Astrocyte (in vitro differentiated cells and primary cell): ENCODE measurements around the gene ORMDL1.

Experiments
- CTCF ChIP-seq: IDR thresholded peaks from 2 replicates; pipeline ENCODE4 v1.5.1; 2011; ENCODE audit warnings: low read depth, mild to moderate bottlenecking, inconsistent platforms, low read length, moderate library complexity; ENCODE audit not compliant: insufficient read depth
- EZH2 ChIP-seq: IDR thresholded peaks from 2 replicates; pipeline ENCODE4 v1.6.1; 2012; ENCODE audit warnings: mild to moderate bottlenecking, low read length, inconsistent platforms; ENCODE audit not compliant: insufficient read depth

- TF ChIP-seq CTCF: no peak
- TF ChIP-seq EZH2: no peak
Observed at GRCh38 chr2:189783451-189783926, 650 bp downstream of the ORMDL1 start.
